NCI-H1417 (cell line): ENCODE data around the gene GRIK1.
A peak's percentile ranks its signal among the peaks of the same experiment; 100 is the strongest.

Experiments used
- DNase-seq, 3 experiments: peaks; one replicate each; lab custom pipeline; 2025; lab: John Stamatoyannopoulos, UW

Gene GRIK1

DNA sequence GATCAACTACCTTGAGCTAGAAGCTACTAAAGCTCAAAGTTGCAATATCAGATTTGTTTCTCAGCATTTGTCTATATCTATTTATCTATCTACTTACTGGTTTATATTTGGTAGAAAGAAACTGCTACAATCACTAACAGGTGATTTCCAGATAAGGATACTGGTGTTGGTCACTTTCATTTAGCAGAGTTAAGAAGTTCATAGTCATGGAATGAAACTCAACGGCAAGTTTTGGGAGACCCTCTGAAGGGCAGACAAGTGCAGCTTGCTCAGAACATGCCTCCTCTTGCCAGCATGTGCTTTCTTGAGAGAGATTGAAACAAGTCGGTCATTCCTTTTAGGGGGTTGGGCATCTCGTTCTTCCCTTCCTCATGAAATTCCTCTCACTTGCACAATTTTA is 296.5 kb downstream of the GRIK1 start:
- no peak for DNase-seq

DNA sequence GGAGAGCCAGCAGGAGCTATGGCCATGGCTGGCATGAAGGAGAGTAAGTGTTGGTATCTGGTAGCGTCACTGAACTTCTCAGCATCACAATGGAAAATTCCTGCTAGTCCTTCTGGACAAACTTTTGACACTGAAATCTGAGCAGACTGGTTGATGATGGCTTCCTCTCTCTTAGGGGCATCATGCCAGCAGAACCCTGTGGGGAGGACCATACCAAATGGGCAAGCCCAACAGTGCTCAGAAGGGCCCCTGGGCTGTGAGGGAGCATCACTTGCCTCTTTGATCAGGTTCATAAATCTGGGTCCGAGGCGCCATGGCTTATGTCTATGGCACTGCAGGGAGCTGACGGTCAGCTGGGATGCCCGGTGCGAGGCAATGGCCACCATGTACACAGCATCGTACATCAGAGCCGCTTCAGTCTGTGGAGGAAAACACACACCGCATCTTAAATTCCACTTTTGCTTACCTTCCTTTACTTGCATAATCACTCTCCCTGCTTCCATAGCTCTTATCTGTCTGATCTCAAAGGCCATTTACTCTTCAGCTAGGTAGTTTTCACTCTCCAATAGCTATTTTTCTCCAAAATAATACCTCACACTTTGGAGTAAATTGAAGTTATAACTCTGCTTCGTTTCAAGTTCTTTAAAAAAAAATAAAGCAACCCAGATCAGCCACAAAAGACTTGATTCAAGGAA is 297.1 kb downstream of the GRIK1 start:
- DNase-seq, result no peak

GRCh38 chr21:29641635-29642550 is 297.9 kb downstream of the GRIK1 start:
- DNase-seq, result no peak

DNA sequence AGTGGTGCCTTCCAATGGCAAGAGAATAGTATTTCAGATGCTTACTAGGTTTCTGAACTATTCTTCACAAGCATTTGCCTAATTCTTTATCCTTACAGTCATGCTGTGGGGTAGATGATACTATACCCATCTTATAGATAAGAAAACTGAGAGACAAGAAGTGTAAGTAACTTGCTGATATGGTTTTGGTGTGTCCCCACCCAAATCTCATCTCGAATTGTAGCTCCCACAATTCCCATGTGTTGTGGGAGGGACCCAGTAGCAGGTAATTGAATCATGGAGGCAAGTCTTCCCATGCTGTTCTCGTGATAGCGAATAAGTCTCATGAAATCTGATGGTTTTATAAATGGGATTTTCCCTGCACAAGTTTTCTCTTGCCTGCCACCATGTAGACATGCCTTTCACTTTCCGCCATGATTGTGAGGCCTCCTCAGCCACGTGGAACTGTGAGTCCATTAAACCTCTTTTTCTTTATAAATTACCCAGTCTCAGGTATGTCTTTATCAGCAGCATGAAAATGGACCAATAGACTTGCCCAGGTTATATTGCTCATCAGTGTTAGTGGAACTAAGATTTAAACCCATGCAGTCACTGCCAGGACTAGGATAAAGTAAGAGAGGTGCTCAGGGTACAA is 298.7 kb downstream of the GRIK1 start:
- DNase-seq, result no peak

DNA sequence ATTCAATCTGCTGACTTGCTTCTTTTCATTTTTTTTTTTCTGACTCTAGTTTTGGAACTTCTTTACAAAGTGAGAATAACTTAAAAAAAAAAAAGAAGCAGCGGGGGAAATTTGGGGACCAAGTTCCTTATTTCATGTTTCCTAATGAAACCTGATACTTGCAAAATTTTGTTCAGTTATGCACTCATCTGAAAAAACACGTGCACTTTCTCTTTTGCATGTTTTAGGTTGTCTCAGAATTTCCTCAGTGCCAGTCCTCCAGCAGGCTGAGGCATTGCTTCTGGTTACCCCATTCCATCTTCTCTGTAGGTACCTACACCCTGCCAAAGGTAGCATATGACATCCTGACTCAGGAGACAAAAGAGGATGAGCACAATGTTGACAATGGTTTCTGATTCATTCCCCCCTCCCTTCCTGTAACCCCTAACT is 299.7 kb downstream of the GRIK1 start:
- no peak for DNase-seq

GRCh38 chr21:29639366-29640079 is 300.3 kb downstream of the GRIK1 start:
- no peak for DNase-seq

- no peak for DNase-seq
Measured at GRCh38 chr21:29638761-29639327, 301.0 kb downstream of the GRIK1 start.

DNA sequence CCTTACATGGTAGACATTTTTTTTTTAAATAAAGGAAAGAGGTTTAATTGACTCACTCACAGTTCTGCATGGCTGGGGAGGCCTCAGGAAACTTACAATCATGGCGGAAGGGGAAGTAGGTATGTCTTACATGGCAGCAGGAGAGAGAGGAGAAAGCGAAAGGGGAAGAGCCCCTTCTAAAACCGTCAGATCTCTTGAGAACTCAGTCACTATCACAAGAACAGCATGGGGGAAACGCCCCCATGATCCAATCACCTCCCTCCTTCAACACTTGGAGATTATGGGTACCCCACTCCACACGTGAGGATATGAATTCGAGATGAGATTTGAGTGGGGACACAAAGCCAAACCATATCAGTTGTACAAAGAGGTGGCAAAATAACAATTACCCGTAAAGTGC is 301.7 kb downstream of the GRIK1 start:
- DNase-seq, result no peak

GRCh38 chr21:29637553-29637952 is 302.2 kb downstream of the GRIK1 start:
- DNase-seq, result no peak

DNA sequence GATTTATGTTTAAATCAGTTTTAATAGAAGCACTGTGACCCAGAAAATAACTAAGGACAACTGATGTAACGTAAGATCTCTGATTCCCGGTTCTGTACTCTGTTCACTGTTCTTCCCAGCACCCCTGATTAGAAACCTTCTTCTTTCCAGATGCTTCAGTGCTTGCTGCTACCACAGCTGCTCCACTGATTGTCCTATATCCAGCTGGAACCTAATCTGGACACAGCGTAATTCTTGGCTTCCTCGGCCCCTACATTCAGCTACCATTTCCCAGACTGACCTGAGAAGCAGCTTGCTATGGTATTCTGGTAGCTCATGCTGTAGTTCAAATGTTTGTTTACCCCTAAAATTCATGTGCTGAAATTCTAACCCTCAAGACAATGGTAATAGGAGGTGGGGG is 302.7 kb downstream of the GRIK1 start:
- no peak for DNase-seq

DNA sequence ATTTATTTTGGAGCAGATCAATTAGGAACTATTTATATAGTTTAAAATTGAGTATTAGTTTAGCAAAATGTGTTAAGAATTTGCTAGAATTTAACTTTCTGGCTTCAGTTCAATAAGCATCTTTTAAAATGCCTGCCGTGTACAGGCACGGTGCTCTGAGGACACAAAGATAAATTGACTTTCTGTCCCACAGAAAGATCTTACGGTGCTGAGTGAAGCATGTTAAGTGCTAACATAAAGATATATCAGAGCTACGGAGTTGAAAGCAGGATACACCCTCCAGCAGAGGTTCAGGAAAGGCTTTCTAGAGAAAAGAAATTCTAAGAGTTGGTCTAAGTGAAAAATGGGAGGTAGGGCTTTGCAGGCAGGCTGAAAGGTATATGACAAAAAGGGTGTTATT is 305.4 kb downstream of the GRIK1 start:
- DNase-seq, result no peak

DNA sequence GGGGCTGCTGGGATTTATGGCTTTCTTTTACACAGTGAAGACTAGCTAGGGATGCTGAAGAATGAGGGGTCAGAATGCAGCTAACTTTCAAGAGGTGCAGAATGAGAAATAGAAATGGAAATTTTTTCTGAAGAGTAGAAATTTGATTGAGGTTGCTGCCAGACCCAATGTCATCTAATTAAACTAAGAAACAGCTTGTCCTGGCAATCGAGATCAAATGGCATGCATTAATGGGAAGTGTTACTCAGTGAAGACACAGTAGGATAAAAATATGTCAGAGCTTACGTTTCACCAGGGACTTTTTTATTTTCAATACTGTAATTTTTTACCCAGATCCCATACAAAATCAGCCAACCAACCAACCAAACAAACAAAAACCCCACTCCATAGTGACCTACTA is 306.0 kb downstream of the GRIK1 start:
- DNase-seq, result no peak

GRCh38 chr21:29630441-29630840 is 309.4 kb downstream of the GRIK1 start:
- no peak for DNase-seq

GRCh38 chr21:29627905-29628304 is 311.9 kb downstream of the GRIK1 start:
- no peak for DNase-seq

DNA sequence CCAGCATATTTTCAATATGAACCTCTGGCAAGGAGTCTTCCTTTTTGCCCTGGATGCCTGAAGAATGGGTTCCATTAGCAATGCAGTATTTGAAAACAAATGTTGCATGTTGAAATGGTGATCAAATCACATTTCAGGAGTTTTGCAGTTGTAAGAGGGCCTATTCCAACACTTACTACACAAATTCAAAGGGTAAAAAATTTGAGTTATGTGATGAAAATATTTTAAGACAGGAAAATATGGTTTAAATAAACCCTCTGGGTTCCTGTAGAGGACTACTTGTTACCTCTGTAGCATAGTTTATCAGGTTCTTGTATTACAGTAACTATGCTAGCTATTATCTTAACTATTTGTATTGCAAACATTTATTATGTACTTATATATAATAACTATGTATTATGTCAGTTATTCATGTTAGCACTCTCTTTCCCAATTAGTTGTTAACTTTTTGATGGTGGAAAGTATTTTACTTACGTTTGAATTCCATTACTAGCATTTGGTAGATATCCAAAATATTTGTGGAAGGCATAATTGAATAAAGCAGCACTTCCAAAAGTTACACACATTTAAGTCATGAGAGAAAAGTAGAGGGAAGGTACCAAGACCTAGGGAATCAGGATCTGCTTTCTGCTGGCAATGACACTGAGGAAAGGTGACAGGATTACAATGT is 312.9 kb downstream of the GRIK1 start:
- DNase-seq, result no peak

- no peak for DNase-seq
Measured at GRCh38 chr21:29625990-29626389, 313.8 kb downstream of the GRIK1 start.

DNA sequence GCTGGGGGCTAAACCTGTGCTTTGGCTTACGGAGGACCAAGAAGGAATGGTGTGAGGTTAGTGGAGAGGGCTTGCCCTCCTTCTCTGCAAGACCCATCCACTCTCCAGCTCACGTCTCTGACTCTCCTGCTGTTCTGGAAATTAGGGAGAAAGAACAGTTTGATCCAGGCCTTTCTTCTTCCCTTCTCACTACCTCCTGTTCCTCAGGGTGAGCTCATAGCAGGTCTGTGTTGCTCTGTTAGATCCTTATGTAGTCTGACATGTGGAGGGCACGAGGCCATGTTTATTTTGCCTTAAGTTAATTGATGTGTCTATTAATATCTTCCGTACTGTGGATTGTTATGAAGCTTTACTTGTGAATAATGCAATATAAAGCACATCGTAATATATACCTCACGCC is 315.0 kb downstream of the GRIK1 start:
- DNase-seq, result peak in 1 of 3 experiments; percentile 15

DNA sequence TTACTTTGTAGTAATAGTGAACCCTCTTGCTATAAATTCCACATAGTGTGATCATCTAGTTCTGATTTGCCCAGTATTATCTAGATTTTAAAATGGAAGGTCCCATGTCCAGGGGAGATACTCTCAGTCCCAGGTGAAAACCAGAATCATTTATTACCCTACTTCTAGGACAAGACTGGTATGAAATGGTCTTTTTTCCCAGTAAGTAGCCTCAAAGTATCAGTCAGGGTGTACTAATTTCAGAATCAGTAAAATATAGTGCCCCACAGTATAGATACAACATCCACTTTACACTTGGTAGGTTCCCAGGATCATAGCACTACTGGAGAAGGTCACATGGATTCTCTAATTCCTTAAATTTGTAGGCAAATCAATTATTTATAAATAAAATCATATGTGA is 318.3 kb downstream of the GRIK1 start:
- no peak for DNase-seq

DNA sequence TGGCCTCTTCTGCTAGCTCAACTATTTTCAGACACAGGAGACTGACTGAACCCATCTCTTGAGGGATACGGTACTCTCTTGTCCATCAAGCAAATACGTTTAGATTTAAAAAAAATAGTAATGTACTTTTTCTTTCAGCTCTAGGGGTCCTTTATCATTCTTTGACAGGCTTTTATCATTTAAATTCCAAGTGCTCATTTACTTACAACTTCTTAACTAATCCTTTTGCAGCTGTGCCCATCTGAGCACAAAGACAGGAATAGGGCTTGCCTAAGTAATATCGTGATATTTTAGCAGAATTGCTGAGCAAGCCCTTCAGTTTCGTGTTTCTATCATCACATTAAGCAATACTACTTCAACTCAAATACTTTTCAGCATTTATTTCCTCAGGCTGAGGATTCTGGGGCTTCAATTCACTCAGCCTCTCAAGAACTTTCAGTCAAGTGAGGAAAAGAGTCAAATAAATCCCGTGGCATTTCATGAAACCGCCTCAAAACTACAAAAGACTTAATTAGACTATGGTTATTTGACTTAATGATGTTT is 323.5 kb downstream of the GRIK1 start:
- DNase-seq, result no peak

DNA sequence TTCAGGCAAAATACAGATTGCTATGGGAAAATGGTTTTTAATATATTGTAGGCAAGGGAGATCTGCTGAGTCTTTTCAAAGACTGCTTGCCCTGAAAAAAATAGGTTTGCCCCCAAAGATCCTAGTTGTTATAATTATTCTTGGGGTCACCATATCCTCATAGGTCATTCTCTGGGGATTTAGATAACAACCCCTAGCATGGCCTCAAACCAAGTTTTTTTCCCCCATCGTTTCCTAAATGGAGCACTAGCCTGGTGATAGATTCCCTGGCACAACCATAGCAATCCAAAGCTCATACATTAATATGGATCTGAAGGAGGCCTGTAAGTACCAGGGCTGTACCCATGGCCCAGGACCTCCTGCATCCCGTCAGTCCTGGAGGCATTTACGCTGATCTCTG is 325.9 kb downstream of the GRIK1 start:
- no peak for DNase-seq

GRCh38 chr21:29613021-29613420 is 326.8 kb downstream of the GRIK1 start:
- no peak for DNase-seq
